ENCODE results near the gene FSTL5. TPM values are rescaled to one million over a fixed set of nuclear protein-coding genes. Genes with fewer than 3 reads are reported as not detected.
A peak's percentile ranks its signal among the peaks of the same experiment; 100 is the strongest.
"Not testable (repeated sequence)": the region's sequence is repeated elsewhere in the genome, so short reads cannot be mapped to it uniquely, and the experiment has no call there.

FSTL5 gene
- total RNA-seq, result 0.18 TPM in 1 of 2 replicates, not detected in the other

GRCh38 chr4:162163892-162164759 lies at the start of gene FSTL5:
Gene FSTL5, minus strand, starts transcription at chr4:162164000. Its CDS starts 52,604 bp downstream, at chr4:162111396.
- DNase-seq (ENCODE audit: extremely low read depth, low read depth, low spot score), result peak; percentile 33

- no peak for DNase-seq (ENCODE audit: extremely low read depth, low read depth, low spot score)
Measured at GRCh38 chr4:162209706-162210105, 45.9 kb upstream of the FSTL5 start.

GRCh38 chr4:162203478-162203877 lies 39.7 kb upstream of the FSTL5 start:
- not testable (repeated sequence) for DNase-seq (ENCODE audit: extremely low read depth, low read depth, low spot score)

- no peak for DNase-seq (ENCODE audit: extremely low read depth, low read depth, low spot score)
Measured at GRCh38 chr4:162201673-162202072, 37.9 kb upstream of the FSTL5 start.

GRCh38 chr4:162170509-162170908 lies 6.7 kb upstream of the FSTL5 start:
- DNase-seq (ENCODE audit: extremely low read depth, low read depth, low spot score), result no peak

GRCh38 chr4:162164906-162165510 lies 1.2 kb upstream of the FSTL5 start:
- DNase-seq (ENCODE audit: extremely low read depth, low read depth, low spot score), result no peak

GRCh38 chr4:162162672-162163071 lies 1.1 kb downstream of the FSTL5 start:
- DNase-seq (ENCODE audit: extremely low read depth, low read depth, low spot score), result no peak

GRCh38 chr4:162157241-162157640 lies 6.6 kb downstream of the FSTL5 start:
- no peak for DNase-seq (ENCODE audit: extremely low read depth, low read depth, low spot score)

- no peak for DNase-seq (ENCODE audit: extremely low read depth, low read depth, low spot score)
Measured at GRCh38 chr4:162154862-162155540, 8.8 kb downstream of the FSTL5 start.

- no peak for DNase-seq (ENCODE audit: extremely low read depth, low read depth, low spot score)
Measured at GRCh38 chr4:162151850-162152249, 11.9 kb downstream of the FSTL5 start.

GRCh38 chr4:162151386-162151785 lies 12.4 kb downstream of the FSTL5 start:
- DNase-seq (ENCODE audit: extremely low read depth, low read depth, low spot score), result no peak

- DNase-seq (ENCODE audit: extremely low read depth, low read depth, low spot score), result no peak
Measured at GRCh38 chr4:162149644-162150043, 14.2 kb downstream of the FSTL5 start.

GRCh38 chr4:162140051-162140683 lies 23.6 kb downstream of the FSTL5 start:
- DNase-seq (ENCODE audit: extremely low read depth, low read depth, low spot score), result no peak

GRCh38 chr4:162139412-162139811 lies 24.4 kb downstream of the FSTL5 start:
- no peak for DNase-seq (ENCODE audit: extremely low read depth, low read depth, low spot score)

GRCh38 chr4:162131256-162131655 lies 32.5 kb downstream of the FSTL5 start:
- no peak for DNase-seq (ENCODE audit: extremely low read depth, low read depth, low spot score)

- no peak for DNase-seq (ENCODE audit: extremely low read depth, low read depth, low spot score)
Measured at GRCh38 chr4:162126729-162127128, 37.1 kb downstream of the FSTL5 start.

GRCh38 chr4:162117051-162117450 lies 46.7 kb downstream of the FSTL5 start:
- DNase-seq (ENCODE audit: extremely low read depth, low read depth, low spot score), result no peak

GRCh38 chr4:162116095-162116779 lies 47.6 kb downstream of the FSTL5 start:
- DNase-seq (ENCODE audit: extremely low read depth, low read depth, low spot score), result no peak

- no peak for DNase-seq (ENCODE audit: extremely low read depth, low read depth, low spot score)
Measured at GRCh38 chr4:162115333-162115732, 48.5 kb downstream of the FSTL5 start.

- DNase-seq (ENCODE audit: extremely low read depth, low read depth, low spot score), result no peak
Measured at GRCh38 chr4:162111078-162111477, 52.7 kb downstream of the FSTL5 start.

Measured in glomerular endothelial cell (primary cell).